Mesendoderm (in vitro differentiated cells): Measurements from ENCODE around the gene SNHG17.
"Not testable (repeated sequence)": the region's sequence is repeated elsewhere in the genome, so short reads cannot be mapped to it uniquely, and the experiment has no call there.

Source experiments
- DNase-seq: peaks from one replicate; pipeline ENCODE4 v3.0.0; 2013
- H2AK5ac ChIP-seq: 2 replicates; pipeline ENCODE4 v1.6.1; 2013; ENCODE audit warnings: low read length, inconsistent platforms
- H2BK120ac ChIP-seq: 2 replicates; pipeline ENCODE4 v1.6.1; 2013; ENCODE audit warnings: low read depth, mild to moderate bottlenecking, low read length, moderate library complexity, mixed read lengths
- H2BK15ac ChIP-seq: replicated peaks from 2 replicates; pipeline ENCODE4 v1.6.1; 2013; ENCODE audit warnings: low read depth, mild to moderate bottlenecking, moderate library complexity
- H2BK5ac ChIP-seq: 2 replicates; pipeline ENCODE4 v1.6.1; 2013; ENCODE audit warnings: low read length, inconsistent platforms
- H3K18ac ChIP-seq: 2 replicates; pipeline ENCODE4 v1.6.1; 2013; ENCODE audit warnings: mild to moderate bottlenecking, low read length, mixed read lengths
- H3K23ac ChIP-seq: one replicate; pipeline ENCODE4 v1.6.1; 2013; ENCODE audit warnings: low read length
- H3K27ac ChIP-seq: 2 replicates; pipeline ENCODE4 v1.5.1; 2013; ENCODE audit warnings: low read depth, mild to moderate bottlenecking, inconsistent platforms, low read length, moderate library complexity
- H3K27me3 ChIP-seq: 2 replicates; pipeline ENCODE4 v1.6.1; 2013; ENCODE audit warnings: low read length, control low read depth, mild to moderate bottlenecking, inconsistent platforms; ENCODE audit not compliant: insufficient read depth, poor library complexity
- H3K36me3 ChIP-seq: 2 replicates; pipeline ENCODE4 v1.6.1; 2013; ENCODE audit warnings: low read length, inconsistent platforms; ENCODE audit not compliant: control insufficient read depth, insufficient read depth
- H3K4ac ChIP-seq: one replicate; pipeline ENCODE4 v1.6.1; 2013; ENCODE audit warnings: low read depth, mild to moderate bottlenecking, low read length, moderate library complexity
- H3K4me1 ChIP-seq: 2 replicates; pipeline ENCODE4 v1.6.1; 2013; ENCODE audit warnings: low read depth, low read length, inconsistent platforms; ENCODE audit not compliant: control insufficient read depth
- H3K4me2 ChIP-seq: 2 replicates; pipeline ENCODE4 v1.6.1; 2013; ENCODE audit warnings: low read length
- H3K4me3 ChIP-seq: 2 replicates; pipeline ENCODE4 v1.5.1; 2013; ENCODE audit warnings: mild to moderate bottlenecking, low read length
- H3K56ac ChIP-seq: one replicate; pipeline ENCODE4 v1.6.1; 2013; ENCODE audit warnings: low read length
- H3K79me1 ChIP-seq: 2 replicates; pipeline ENCODE4 v1.6.1; 2013; ENCODE audit warnings: low read length, inconsistent platforms
- H3K79me2 ChIP-seq: 2 replicates; pipeline ENCODE4 v1.6.1; 2013; ENCODE audit warnings: mild to moderate bottlenecking, low read length; ENCODE audit not compliant: control insufficient read depth, insufficient read depth
- H3K9ac ChIP-seq: 2 replicates; pipeline ENCODE4 v1.6.1; 2013; ENCODE audit warnings: low read length, inconsistent platforms
- H4K5ac ChIP-seq: one replicate; pipeline ENCODE4 v1.6.1; 2013; ENCODE audit warnings: low read length
- H4K8ac ChIP-seq: one replicate; pipeline ENCODE4 v1.6.1; 2013; ENCODE audit warnings: low read depth, mild to moderate bottlenecking, control low read depth, low read length, moderate library complexity
- WGBS: extraction: QIAGEN DNeasy Blood & Tissue Kit; methylation state at CpG from one replicate; pipeline ENCODE4 v1.1.7; 2013; ENCODE audit warnings: low lambda C conversion rate, missing lambda C conversion rate; ENCODE audit not compliant: insufficient coverage; ENCODE audit errors: extremely low coverage; 5-methylcytosine and 5-hydroxymethylcytosine counted together

SNHG17 gene

GRCh38 chr20:38471987-38472512 is 36.9 kb upstream of the SNHG17 start:
- Histone ChIP-seq H2BK15ac (no peak overlapping the region), H2AK5ac (no peak overlapping the region), H3K27ac (no peak overlapping the region), H3K4me3 (peak overlapping the region; percentile 29), H3K36me3 (no peaks in the 10 kb centered on the region), H3K23ac (no peak overlapping the region), H4K5ac (no peak overlapping the region), H3K18ac (no peak overlapping the region), H3K4me1 (peaks cover 2% of the 10 kb centered on the region), H3K9ac (peak overlapping the region; percentile 73), H3K56ac (peak overlapping the region; percentile 83), H4K8ac (no peak overlapping the region), H3K27me3 (no peaks in the 10 kb centered on the region), H3K4ac (no peak overlapping the region), H3K4me2 (peak overlapping the region; percentile 94), H3K79me2 (peaks cover 27% of the 10 kb centered on the region), H2BK120ac (no peak overlapping the region), H3K79me1 (peaks cover 10% of the 10 kb centered on the region), H2BK5ac (no peak overlapping the region)
- DNase-seq, result no peak
- no CpG with 5 or more reads among the region's 12 CpGs for WGBS

- WGBS, result no CpG with 5 or more reads among the region's 1 CpG
- H3K27me3 ChIP-seq, result no peaks in the 10 kb centered on the region
- peaks cover 24% of the 10 kb centered on the region for H3K79me2 ChIP-seq
- H2AK5ac ChIP-seq, result no peak overlapping the region
- H3K4ac ChIP-seq, result no peak overlapping the region
- H3K4me3 ChIP-seq, result no peak overlapping the region
- H2BK15ac ChIP-seq, result no peak overlapping the region
- no peak overlapping the region for H4K8ac ChIP-seq
- no peak overlapping the region for H2BK5ac ChIP-seq
- H3K56ac ChIP-seq, result no peak overlapping the region
- H2BK120ac ChIP-seq, result no peak overlapping the region
- H3K27ac ChIP-seq, result no peak overlapping the region
- no peak overlapping the region for H3K18ac ChIP-seq
- peaks cover 10% of the 10 kb centered on the region for H3K79me1 ChIP-seq
- H3K4me2 ChIP-seq, result no peak overlapping the region
- H3K36me3 ChIP-seq, result no peaks in the 10 kb centered on the region
- H4K5ac ChIP-seq, result no peak overlapping the region
- no peak overlapping the region for H3K23ac ChIP-seq
- H3K4me1 ChIP-seq, result peaks cover 2% of the 10 kb centered on the region
- no peak for DNase-seq
- no peak overlapping the region for H3K9ac ChIP-seq
These were observed 36.1 kb upstream of the SNHG17 start for GRCh38 chr20:38471245-38471644.

- H3K36me3 ChIP-seq, result no peaks in the 10 kb centered on the region
- H2BK15ac ChIP-seq, result no peak overlapping the region
- no peak overlapping the region for H4K5ac ChIP-seq
- H3K4me3 ChIP-seq, result no peak overlapping the region
- H3K4ac ChIP-seq, result no peak overlapping the region
- H3K27me3 ChIP-seq, result no peaks in the 10 kb centered on the region
- H2AK5ac ChIP-seq, result no peak overlapping the region
- no CpG with 5 or more reads among the region's 3 CpGs for WGBS
- H3K79me1 ChIP-seq, result no peaks in the 10 kb centered on the region
- H2BK5ac ChIP-seq, result no peak overlapping the region
- H4K8ac ChIP-seq, result no peak overlapping the region
- H3K23ac ChIP-seq, result no peak overlapping the region
- H3K18ac ChIP-seq, result no peak overlapping the region
- H3K9ac ChIP-seq, result no peak overlapping the region
- no peaks in the 10 kb centered on the region for H3K4me1 ChIP-seq
- H3K4me2 ChIP-seq, result no peak overlapping the region
- no peak overlapping the region for H2BK120ac ChIP-seq
- H3K27ac ChIP-seq, result no peak overlapping the region
- no peak for DNase-seq
- H3K56ac ChIP-seq, result no peak overlapping the region
- no peaks in the 10 kb centered on the region for H3K79me2 ChIP-seq
These were observed 31.9 kb upstream of the SNHG17 start for GRCh38 chr20:38466983-38467382.

GRCh38 chr20:38466171-38466570 is 31.0 kb upstream of the SNHG17 start:
- no CpG with 5 or more reads among the region's 2 CpGs for WGBS
- H3K27ac ChIP-seq, result no peak overlapping the region

GRCh38 chr20:38461569-38461968 is 26.4 kb upstream of the SNHG17 start:
- H3K79me1 ChIP-seq, H2AK5ac ChIP-seq, H4K5ac ChIP-seq, H3K79me2 ChIP-seq, H3K36me3 ChIP-seq, H3K4ac ChIP-seq, H3K18ac ChIP-seq, H3K23ac ChIP-seq, H3K9ac ChIP-seq, H2BK120ac ChIP-seq, H2BK5ac ChIP-seq, H2BK15ac ChIP-seq, H3K56ac ChIP-seq, DNase-seq, H3K4me1 ChIP-seq, H4K8ac ChIP-seq, H3K27ac ChIP-seq, H3K27me3 ChIP-seq, H3K4me2 ChIP-seq, H3K4me3 ChIP-seq: not testable (repeated sequence)
- WGBS, result no CpG with 5 or more reads among the region's 30 CpGs

More at GRCh38 chr20:38466171-38466570, 31.0 kb upstream of the SNHG17 start:
- Histone ChIP-seq H2BK5ac (no peak overlapping the region), H4K8ac (no peak overlapping the region), H4K5ac (no peak overlapping the region), H2AK5ac (no peak overlapping the region), H3K56ac (no peak overlapping the region), H3K4me2 (no peak overlapping the region), H3K79me2 (no peaks in the 10 kb centered on the region), H3K27me3 (no peaks in the 10 kb centered on the region), H3K4ac (no peak overlapping the region), H2BK120ac (no peak overlapping the region), H2BK15ac (no peak overlapping the region), H3K4me3 (no peak overlapping the region), H3K79me1 (no peaks in the 10 kb centered on the region), H3K23ac (no peak overlapping the region), H3K36me3 (no peaks in the 10 kb centered on the region), H3K18ac (no peak overlapping the region), H3K4me1 (no peaks in the 10 kb centered on the region), H3K9ac (no peak overlapping the region)
- DNase-seq, result no peak

GRCh38 chr20:38461167-38461566 is 26.0 kb upstream of the SNHG17 start:
- H2BK15ac ChIP-seq, H3K18ac ChIP-seq, H3K27me3 ChIP-seq, H4K5ac ChIP-seq, DNase-seq, H3K36me3 ChIP-seq, H2AK5ac ChIP-seq, H3K4me1 ChIP-seq, H3K79me2 ChIP-seq, H2BK5ac ChIP-seq, H3K4me3 ChIP-seq, H3K56ac ChIP-seq, H3K9ac ChIP-seq, H3K79me1 ChIP-seq, H3K27ac ChIP-seq, H3K4me2 ChIP-seq, H2BK120ac ChIP-seq, H4K8ac ChIP-seq, H3K4ac ChIP-seq, H3K23ac ChIP-seq: not testable (repeated sequence)
- WGBS, result no CpG with 5 or more reads among the region's 33 CpGs
